ENCODE data around the gene ATXN10. TPM values are rescaled to one million over a fixed set of nuclear protein-coding genes. Genes with fewer than 3 reads are reported as not detected.

ATXN10 gene
- total and polyA plus RNA-seq, 2 experiments from 2014 or later = 109 to 216 TPM

- WGBS, 2 experiments (ENCODE audit: low coverage in 1 of 2, low lambda C conversion rate in 2 of 2, missing lambda C conversion rate in 2 of 2) = 83 to 84% methylated on average over 10 of the region's 10 CpGs
- no peaks in the 10 kb centered on the region for H4K20me1 ChIP-seq (ENCODE audit: insufficient read depth)
- H3K9me2 ChIP-seq (ENCODE audit: insufficient read depth) = no peaks in the 10 kb centered on the region
- H3K4me3 ChIP-seq = no peak overlapping the region
- H3K9me3 ChIP-seq (ENCODE audit: low read depth) = no peaks in the 10 kb centered on the region
- H3F3A ChIP-seq (ENCODE audit: insufficient read depth) = no peaks in the 10 kb centered on the region
- in situ Hi-C loops (cut with MboI) = no loop called here
- H3K79me2 ChIP-seq (ENCODE audit: insufficient read depth) = no peaks in the 10 kb centered on the region
- no peak overlapping the region for H3K9ac ChIP-seq
- H3K27ac ChIP-seq = no peak overlapping the region
- H3K27me3 ChIP-seq (replicated peaks; ENCODE audit: insufficient read depth) = peaks cover 5% of the 10 kb centered on the region; the same call in 1 of the 2 replicates
- no peak overlapping the region for H2AFZ ChIP-seq
- no peak overlapping the region for H3K4me2 ChIP-seq (ENCODE audit: unreplicated experiment)
- no peaks in the 10 kb centered on the region for H3K36me3 ChIP-seq (ENCODE audit: low read depth)
- H3K4me1 ChIP-seq (ENCODE audit: insufficient read depth) = no peaks in the 10 kb centered on the region
- TF ChIP-seq EZH2phosphoT487 (IDR thresholded peaks at IDR 0.05; ENCODE audit: insufficient read depth, low read depth) (no peak), EZH2 (IDR thresholded peaks at IDR 0.05; ENCODE audit: insufficient read depth, poor library complexity, severe bottlenecking) (no peak)
- no peak for DNase-seq
These were observed 217.5 kb downstream of the ATXN10 start for GRCh38 chr22:45889093-45889538.

DNA sequence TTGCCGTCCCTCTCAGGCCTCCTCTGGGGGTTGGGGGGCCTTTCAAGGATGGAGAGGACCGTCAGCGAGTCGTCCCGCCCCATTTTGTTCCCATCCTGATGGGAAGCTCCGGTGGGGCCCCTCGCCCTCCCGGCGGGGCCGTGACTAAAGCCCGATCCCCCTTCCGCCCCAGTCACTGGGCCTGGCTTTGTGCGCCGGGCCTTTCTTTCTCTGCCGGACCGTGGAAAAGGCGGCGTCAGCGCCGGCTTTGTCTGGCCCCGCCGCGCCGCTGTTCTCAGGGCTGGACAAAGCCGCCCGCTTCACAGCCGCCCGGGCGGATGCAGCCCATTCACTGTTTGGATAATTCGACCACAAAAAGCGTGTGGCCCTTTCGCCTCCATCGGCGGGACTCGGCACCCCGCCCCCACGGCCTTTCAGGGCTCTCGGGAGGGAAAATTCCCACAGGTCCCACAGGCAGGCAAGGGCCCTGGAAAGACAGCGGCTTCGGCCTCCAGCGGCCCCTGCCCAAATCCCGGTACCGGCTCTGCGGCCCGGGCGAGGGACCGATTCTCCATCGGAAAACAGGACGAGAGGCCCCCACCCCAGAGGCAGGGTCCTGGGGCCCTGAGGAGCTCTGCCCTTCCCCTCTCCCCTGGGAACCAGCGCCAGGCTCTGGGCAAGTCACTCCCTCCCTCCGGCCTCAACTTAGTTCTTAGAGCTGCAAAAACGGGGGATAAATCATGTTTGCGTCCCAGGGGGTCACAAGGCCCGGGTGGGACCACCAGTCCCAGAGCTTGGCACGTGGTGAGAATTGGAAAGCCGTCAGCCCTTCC is 218.1 kb downstream of the ATXN10 start:
- WGBS, 2 experiments (ENCODE audit: low coverage in 1 of 2, low lambda C conversion rate in 2 of 2, missing lambda C conversion rate in 2 of 2) = 56 to 70% methylated on average over 54 to 56 of the region's 56 CpGs
- H3K27ac ChIP-seq = no peak overlapping the region
- no peak overlapping the region for H3K9ac ChIP-seq
- no peak for TF ChIP-seq EZH2phosphoT487 (IDR thresholded peaks at IDR 0.05; ENCODE audit: insufficient read depth, low read depth)
- no peak for TF ChIP-seq EZH2 (IDR thresholded peaks at IDR 0.05; ENCODE audit: insufficient read depth, poor library complexity, severe bottlenecking)
- H2AFZ ChIP-seq = no peak overlapping the region
- in situ Hi-C loops (cut with MboI) = no loop called here
- no peaks in the 10 kb centered on the region for H3K9me2 ChIP-seq (ENCODE audit: insufficient read depth)
- no peaks in the 10 kb centered on the region for H3K4me1 ChIP-seq (ENCODE audit: insufficient read depth)
- no peaks in the 10 kb centered on the region for H3K9me3 ChIP-seq (ENCODE audit: low read depth)
- no peaks in the 10 kb centered on the region for H4K20me1 ChIP-seq (ENCODE audit: insufficient read depth)
- DNase-seq = peak; percentile 32
- H3K79me2 ChIP-seq (ENCODE audit: insufficient read depth) = no peaks in the 10 kb centered on the region
- H3K4me2 ChIP-seq (ENCODE audit: unreplicated experiment) = no peak overlapping the region
- no peaks in the 10 kb centered on the region for H3F3A ChIP-seq (ENCODE audit: insufficient read depth)
- H3K27me3 ChIP-seq (replicated peaks; ENCODE audit: insufficient read depth) = peaks cover 12% of the 10 kb centered on the region; the same call in 1 of the 2 replicates
- H3K4me3 ChIP-seq = no peak overlapping the region
- H3K36me3 ChIP-seq (ENCODE audit: low read depth) = no peaks in the 10 kb centered on the region

DNA sequence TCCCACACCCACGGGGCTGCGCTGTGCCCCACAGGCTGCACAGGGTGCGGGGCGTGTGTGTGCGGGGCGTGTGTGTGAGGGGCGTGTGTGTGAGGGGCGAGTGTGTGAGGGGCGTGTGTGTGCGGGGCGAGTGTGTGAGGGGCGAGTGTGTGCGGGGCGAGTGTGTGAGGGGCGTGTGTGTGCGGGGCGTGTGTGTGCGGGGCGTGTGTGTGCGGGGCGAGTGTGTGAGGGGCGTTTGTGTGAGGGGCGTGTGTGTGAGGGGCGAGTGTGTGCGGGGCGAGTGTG is 218.7 kb downstream of the ATXN10 start:
- H3K4me2 ChIP-seq (ENCODE audit: unreplicated experiment) = no peak overlapping the region
- H3K79me2 ChIP-seq (ENCODE audit: insufficient read depth) = no peaks in the 10 kb centered on the region
- no peak for TF ChIP-seq EZH2 (IDR thresholded peaks at IDR 0.05; ENCODE audit: insufficient read depth, poor library complexity, severe bottlenecking)
- TF ChIP-seq EZH2phosphoT487 (IDR thresholded peaks at IDR 0.05; ENCODE audit: insufficient read depth, low read depth) = no peak
- no peaks in the 10 kb centered on the region for H3K9me2 ChIP-seq (ENCODE audit: insufficient read depth)
- H3F3A ChIP-seq (ENCODE audit: insufficient read depth) = no peaks in the 10 kb centered on the region
- no peak overlapping the region for H3K4me3 ChIP-seq
- no peak overlapping the region for H3K27ac ChIP-seq
- H3K9me3 ChIP-seq (ENCODE audit: low read depth) = no peaks in the 10 kb centered on the region
- H4K20me1 ChIP-seq (ENCODE audit: insufficient read depth) = no peaks in the 10 kb centered on the region
- no peaks in the 10 kb centered on the region for H3K4me1 ChIP-seq (ENCODE audit: insufficient read depth)
- H3K9ac ChIP-seq = no peak overlapping the region
- in situ Hi-C loops (cut with MboI) = no loop called here
- peaks cover 13% of the 10 kb centered on the region; the same call in 1 of the 2 replicates for H3K27me3 ChIP-seq (replicated peaks; ENCODE audit: insufficient read depth)
- H3K36me3 ChIP-seq (ENCODE audit: low read depth) = no peaks in the 10 kb centered on the region
- DNase-seq = no peak
- WGBS, 2 experiments (ENCODE audit: low coverage in 1 of 2, low lambda C conversion rate in 2 of 2, missing lambda C conversion rate in 2 of 2) = 76 to 87% methylated on average over 12 to 26 of the region's 26 CpGs
- H2AFZ ChIP-seq = no peak overlapping the region

DNA sequence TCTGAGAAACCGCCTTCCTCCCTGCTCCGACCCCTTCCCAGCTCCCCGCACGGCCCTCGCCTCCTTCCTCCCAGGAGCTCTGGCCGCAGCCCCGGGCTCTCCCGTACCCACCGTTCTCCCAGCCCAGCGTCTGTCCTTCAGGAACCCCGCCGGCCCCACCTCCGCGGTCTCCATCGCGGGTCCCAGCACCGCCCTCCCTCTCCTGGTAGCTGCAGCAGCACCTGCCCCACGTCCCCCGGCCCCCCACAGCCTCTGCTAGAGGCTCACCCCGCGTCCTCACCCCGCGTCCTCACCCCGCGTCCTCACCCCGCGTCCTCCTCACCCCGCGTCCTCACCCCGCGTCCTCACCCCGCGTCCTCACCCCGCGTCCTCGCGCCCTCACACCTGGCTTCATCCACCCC is 219.4 kb downstream of the ATXN10 start:
- H3K79me2 ChIP-seq (ENCODE audit: insufficient read depth) = no peaks in the 10 kb centered on the region
- no peak overlapping the region for H3K27ac ChIP-seq
- H3F3A ChIP-seq (ENCODE audit: insufficient read depth) = no peaks in the 10 kb centered on the region
- H3K9ac ChIP-seq = no peak overlapping the region
- no peak overlapping the region for H3K4me2 ChIP-seq (ENCODE audit: unreplicated experiment)
- H2AFZ ChIP-seq = no peak overlapping the region
- no peak overlapping the region for H3K4me3 ChIP-seq
- whole genome bisulfite sequencing, 2 experiments (ENCODE audit: low coverage in 1 of 2, low lambda C conversion rate in 2 of 2, missing lambda C conversion rate in 2 of 2) = 67 to 74% methylated on average over 6 to 37 of the region's 37 CpGs
- no peaks in the 10 kb centered on the region for H4K20me1 ChIP-seq (ENCODE audit: insufficient read depth)
- H3K36me3 ChIP-seq (ENCODE audit: low read depth) = no peaks in the 10 kb centered on the region
- no peak for TF ChIP-seq EZH2 (IDR thresholded peaks at IDR 0.05; ENCODE audit: insufficient read depth, poor library complexity, severe bottlenecking)
- no peak for TF ChIP-seq EZH2phosphoT487 (IDR thresholded peaks at IDR 0.05; ENCODE audit: insufficient read depth, low read depth)
- no peaks in the 10 kb centered on the region for H3K9me2 ChIP-seq (ENCODE audit: insufficient read depth)
- no peaks in the 10 kb centered on the region for H3K9me3 ChIP-seq (ENCODE audit: low read depth)
- H3K27me3 ChIP-seq (replicated peaks; ENCODE audit: insufficient read depth) = peaks cover 13% of the 10 kb centered on the region; the same call in 1 of the 2 replicates
- in situ Hi-C loops (cut with MboI) = no loop called here
- H3K4me1 ChIP-seq (ENCODE audit: insufficient read depth) = no peaks in the 10 kb centered on the region
- no peak for DNase-seq
